Measurements from ENCODE around the gene MNAT1.
"Not testable (repeated sequence)": the region's sequence is repeated elsewhere in the genome, so short reads cannot be mapped to it uniquely, and the experiment has no call there.

The MNAT1 gene

GRCh38 chr14:60807247-60807646 is 72.7 kb downstream of the MNAT1 start:
- DNase-seq: no peak

- DNase-seq: no peak
These were observed 73.4 kb downstream of the MNAT1 start for GRCh38 chr14:60807971-60808370.

GRCh38 chr14:60812987-60813386 is 78.4 kb downstream of the MNAT1 start:
- no peak for DNase-seq

- DNase-seq: no peak
These were observed 80.8 kb downstream of the MNAT1 start for GRCh38 chr14:60815371-60815770.

GRCh38 chr14:60817113-60817512 is 82.6 kb downstream of the MNAT1 start:
- DNase-seq: no peak

- no peak for DNase-seq
These were observed 85.0 kb downstream of the MNAT1 start for GRCh38 chr14:60819575-60819974.

GRCh38 chr14:60838601-60839000 is 104.0 kb downstream of the MNAT1 start:
- DNase-seq: no peak

- no peak for DNase-seq
These were observed 104.5 kb downstream of the MNAT1 start for GRCh38 chr14:60839057-60839456.

- no peak for DNase-seq
These were observed 105.1 kb downstream of the MNAT1 start for GRCh38 chr14:60839657-60840056.

- DNase-seq: no peak
These were observed 105.8 kb downstream of the MNAT1 start for GRCh38 chr14:60840313-60840712.

- no peak for DNase-seq
These were observed 111.0 kb downstream of the MNAT1 start for GRCh38 chr14:60845523-60845922.

- DNase-seq: no peak
These were observed 113.5 kb downstream of the MNAT1 start for GRCh38 chr14:60848066-60848465.

GRCh38 chr14:60851692-60852091 is 117.1 kb downstream of the MNAT1 start:
- DNase-seq: not testable (repeated sequence)

- DNase-seq: no peak
These were observed 121.5 kb downstream of the MNAT1 start for GRCh38 chr14:60856111-60856510.

GRCh38 chr14:60859525-60859924 is 125.0 kb downstream of the MNAT1 start:
- DNase-seq: no peak

- DNase-seq: no peak
These were observed 127.1 kb downstream of the MNAT1 start for GRCh38 chr14:60861545-60862140.

- DNase-seq: no peak
These were observed 127.7 kb downstream of the MNAT1 start for GRCh38 chr14:60862283-60862682.

GRCh38 chr14:60863249-60863648 is 128.7 kb downstream of the MNAT1 start:
- no peak for DNase-seq

- no peak for DNase-seq
These were observed 131.0 kb downstream of the MNAT1 start for GRCh38 chr14:60865378-60866127.

GRCh38 chr14:60867503-60868172 is 133.1 kb downstream of the MNAT1 start:
- DNase-seq: no peak

- DNase-seq: no peak
These were observed 143.6 kb downstream of the MNAT1 start for GRCh38 chr14:60878121-60878520.

- no peak for DNase-seq
These were observed 144.0 kb downstream of the MNAT1 start for GRCh38 chr14:60878536-60878935.

GRCh38 chr14:60882219-60882618 is 147.7 kb downstream of the MNAT1 start:
- DNase-seq: no peak

- no peak for DNase-seq
These were observed 149.6 kb downstream of the MNAT1 start for GRCh38 chr14:60884134-60884533.

All from GDM1 (cell line).